Erythroblast (primary cell): ENCODE results near the gene ZSCAN5A.

ENCODE experiments used
- GATA1 ChIP-seq: IDR thresholded peaks from 2 replicates; pipeline ENCODE4 v1.6.1; 2011; ENCODE audit warnings: low read depth, mild to moderate bottlenecking, control low read depth, low read length, moderate library complexity
- POLR2A ChIP-seq: IDR thresholded peaks from 2 replicates; pipeline ENCODE4 v1.6.1; 2011; ENCODE audit warnings: mild to moderate bottlenecking, low read length

DNA sequence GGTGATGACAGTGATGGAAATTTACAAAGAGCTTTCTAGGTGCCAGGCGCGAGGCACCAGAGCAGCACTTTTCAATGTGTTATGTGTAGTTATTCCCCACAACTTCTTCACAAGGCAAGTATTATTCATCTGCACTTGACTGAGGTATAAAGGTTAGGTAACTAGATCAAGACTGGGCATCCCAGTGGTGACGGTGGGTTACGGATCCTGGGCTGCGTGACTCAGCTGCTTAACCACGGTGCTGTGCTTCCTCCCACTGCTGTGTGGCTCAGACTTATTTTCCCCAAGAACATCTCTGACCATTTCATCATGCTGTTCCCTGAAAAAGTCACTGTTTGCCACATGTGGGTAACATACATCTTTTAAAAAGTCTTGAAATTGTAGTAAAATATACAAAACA is 22.8 kb downstream of the ZSCAN5A start:
- TF ChIP-seq POLR2A (no peak), GATA1 (no peak)
